HS-5 (cell line): ENCODE results near the gene GPR42.
"Not testable (repeated sequence)": the region's sequence is repeated elsewhere in the genome, so short reads cannot be mapped to it uniquely, and the experiment has no call there.

Source experiments
- DNase-seq: peaks from one replicate; pipeline ENCODE4 v3.0.0-alpha.2; 2012; ENCODE audit warnings: low read depth

The GPR42 gene

GRCh38 chr19:35396240-35396885 lies 25.5 kb downstream of the GPR42 start:
- DNase-seq = no peak

- no peak for DNase-seq
Measured at GRCh38 chr19:35397064-35397463, 26.2 kb downstream of the GPR42 start.

GRCh38 chr19:35398570-35398969 lies 27.7 kb downstream of the GPR42 start:
- DNase-seq = no peak

- no peak for DNase-seq
Measured at GRCh38 chr19:35399231-35399630, 28.4 kb downstream of the GPR42 start.

- DNase-seq = no peak
Measured at GRCh38 chr19:35399948-35400772, 29.3 kb downstream of the GPR42 start.

- no peak for DNase-seq
Measured at GRCh38 chr19:35400773-35401100, 29.9 kb downstream of the GPR42 start.

GRCh38 chr19:35401416-35401815 lies 30.5 kb downstream of the GPR42 start:
- DNase-seq = not testable (repeated sequence)

GRCh38 chr19:35403116-35403760 lies 32.4 kb downstream of the GPR42 start:
- DNase-seq = no peak

GRCh38 chr19:35404879-35405622 lies 34.2 kb downstream of the GPR42 start:
- DNase-seq = peak; percentile 97

GRCh38 chr19:35407619-35408018 lies 36.8 kb downstream of the GPR42 start:
- DNase-seq = no peak

- no peak for DNase-seq
Measured at GRCh38 chr19:35408284-35409171, 37.7 kb downstream of the GPR42 start.

GRCh38 chr19:35409191-35409590 lies 38.3 kb downstream of the GPR42 start:
- DNase-seq = no peak

- DNase-seq = no peak
Measured at GRCh38 chr19:35410487-35410886, 39.6 kb downstream of the GPR42 start.

GRCh38 chr19:35414442-35414841 lies 43.6 kb downstream of the GPR42 start:
- no peak for DNase-seq

GRCh38 chr19:35416331-35416730 lies 45.5 kb downstream of the GPR42 start:
- no peak for DNase-seq

- DNase-seq = no peak
Measured at GRCh38 chr19:35417278-35417677, 46.4 kb downstream of the GPR42 start.

- DNase-seq = no peak
Measured at GRCh38 chr19:35417713-35418534, 47.1 kb downstream of the GPR42 start.

GRCh38 chr19:35419046-35419445 lies 48.2 kb downstream of the GPR42 start:
- no peak for DNase-seq

GRCh38 chr19:35419805-35420204 lies 48.9 kb downstream of the GPR42 start:
- DNase-seq = no peak

- DNase-seq = no peak
Measured at GRCh38 chr19:35421362-35421761, 50.5 kb downstream of the GPR42 start.
